ENCODE measurements around the gene OR8K3. TPM values are rescaled to one million over a fixed set of nuclear protein-coding genes. Genes with fewer than 3 reads are reported as not detected.

OR8K3 gene
- not detected for total RNA-seq

DNA sequence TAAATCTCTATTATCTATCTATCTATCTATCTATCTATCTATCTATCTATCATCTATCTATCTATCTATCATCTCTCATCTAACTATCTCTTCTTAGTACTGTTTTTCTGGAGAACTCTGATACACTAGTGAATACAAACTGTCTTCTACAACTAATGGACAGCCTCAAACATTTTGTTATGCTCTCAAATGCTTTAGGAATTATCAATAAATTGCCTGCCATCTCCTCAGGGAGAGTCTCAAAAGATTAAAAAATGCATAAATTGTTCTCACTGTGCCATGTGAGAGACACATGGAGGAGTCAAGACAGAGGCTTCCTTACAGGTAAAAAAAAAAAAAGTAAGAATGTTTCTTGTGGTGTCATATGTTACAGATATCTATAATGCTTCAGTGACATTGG, at the start of gene OR8K3:
Gene OR8K3, plus strand, starts transcription at position 301 of the 400 bp plus-strand sequence. CDS start 3,163 bp downstream, outside the sequence.
- ATAC-seq (ENCODE audit: low read depth) (no peak), DNase-seq (no peak)
- Mint-ChIP-seq H3K27me3 (no peaks in the 10 kb centered on the region), H3K27ac (no peak within 1 kb of the TSS), H3K9me3 (peaks cover 9% of the 10 kb centered on the region), H3K36me3 (no peaks in the 10 kb centered on the region), H3K4me3 (no peak within 1 kb of the TSS), H3K4me1 (no peaks in the 10 kb centered on the region)
- POLR2A ChIA-PET: no interaction called here

DNA sequence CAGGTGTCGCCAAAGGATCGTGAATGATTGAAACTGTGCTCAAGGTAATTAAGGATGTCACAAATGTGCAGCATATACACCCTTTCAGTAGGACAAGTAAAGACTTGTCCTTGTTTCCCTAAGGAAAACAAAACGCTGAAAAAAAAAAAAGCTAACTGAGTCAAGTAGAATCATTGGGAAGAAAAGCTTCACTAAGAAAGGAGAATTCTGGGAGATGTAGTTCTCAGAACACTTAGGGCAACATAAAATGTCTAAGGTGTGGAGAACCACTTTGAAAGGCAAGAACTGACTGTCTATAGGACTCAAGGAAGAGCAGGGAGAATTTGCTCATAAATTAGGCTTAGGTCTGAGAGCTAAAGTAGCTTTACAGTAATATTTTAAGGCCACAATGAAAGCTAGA, 43.9 kb upstream of the OR8K3 start:
- H3K9me3 Mint-ChIP-seq: peaks cover 9% of the 10 kb centered on the region
- no peaks in the 10 kb centered on the region for H3K27me3 Mint-ChIP-seq
- POLR2A ChIA-PET: no interaction called here
- H3K4me1 Mint-ChIP-seq: no peaks in the 10 kb centered on the region
- no peaks in the 10 kb centered on the region for H3K36me3 Mint-ChIP-seq
- ATAC-seq (ENCODE audit: low read depth) (no peak), DNase-seq (no peak)
- H3K27ac Mint-ChIP-seq: no peak overlapping the region
- no peak overlapping the region for H3K4me3 Mint-ChIP-seq

DNA sequence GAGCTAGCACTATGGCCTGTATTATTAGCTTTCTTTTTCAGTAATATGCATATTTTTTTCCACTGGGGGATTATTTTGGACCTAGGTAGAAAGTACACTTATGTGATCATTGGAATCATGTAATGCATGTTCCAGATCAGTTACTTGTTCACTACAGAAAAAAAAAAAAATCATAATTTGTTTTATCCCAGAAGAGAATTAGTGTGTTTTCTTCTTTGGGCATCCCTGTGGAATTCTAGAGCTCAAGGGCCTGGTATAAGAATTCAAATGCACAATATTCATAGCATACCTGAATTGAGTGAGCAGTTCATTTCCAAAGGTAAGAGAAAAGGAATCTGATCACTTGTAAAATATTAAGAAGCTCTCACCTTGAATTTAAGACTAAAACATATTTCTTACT, 41.1 kb upstream of the OR8K3 start, which contains the start of gene OR5T1:
Gene OR5T1, plus strand, starts transcription at position 301 of the 400 bp plus-strand sequence. CDS start 1,485 bp downstream, outside the sequence.
- ATAC-seq (ENCODE audit: low read depth): no peak
- no peak for DNase-seq
- H3K4me1 Mint-ChIP-seq: no peaks in the 10 kb centered on the region
- H3K27ac Mint-ChIP-seq: no peak within 1 kb of the TSS
- POLR2A ChIA-PET: no interaction called here
- H3K36me3 Mint-ChIP-seq: no peaks in the 10 kb centered on the region
- H3K9me3 Mint-ChIP-seq: peaks cover 1% of the 10 kb centered on the region
- no peak within 1 kb of the TSS for H3K4me3 Mint-ChIP-seq
- no peaks in the 10 kb centered on the region for H3K27me3 Mint-ChIP-seq

DNA sequence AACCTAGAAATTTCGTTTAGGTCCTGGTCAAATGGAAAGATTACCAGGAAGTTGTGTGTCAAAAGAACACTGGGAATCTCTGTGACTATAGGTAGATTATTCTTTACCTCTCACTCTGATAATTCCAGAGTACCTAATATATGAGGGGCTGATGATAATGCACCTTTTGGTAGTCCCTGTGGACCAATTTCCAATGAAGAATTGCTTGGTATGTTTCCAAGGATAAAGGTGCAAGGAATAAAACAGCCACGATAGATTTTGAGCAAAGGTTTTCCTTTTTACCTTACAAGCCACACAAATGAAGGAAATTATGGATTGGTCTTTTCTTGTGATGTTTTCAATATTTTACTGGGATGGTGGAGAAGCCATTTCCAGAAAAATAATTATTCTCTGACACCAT, 22.8 kb upstream of the OR8K3 start, which contains the start of gene OR8H1:
Gene OR8H1, minus strand, starts transcription at position 101 of the 400 bp plus-strand sequence. CDS start 1,192 bp downstream, outside the sequence.
- ATAC-seq (ENCODE audit: low read depth) (no peak), DNase-seq (no peak)
- Mint-ChIP-seq H3K27ac (no peak within 1 kb of the TSS), H3K9me3 (peaks cover 7% of the 10 kb centered on the region), H3K4me1 (no peaks in the 10 kb centered on the region), H3K36me3 (no peaks in the 10 kb centered on the region), H3K27me3 (no peaks in the 10 kb centered on the region), H3K4me3 (no peak within 1 kb of the TSS)
- POLR2A ChIA-PET: no interaction called here

DNA sequence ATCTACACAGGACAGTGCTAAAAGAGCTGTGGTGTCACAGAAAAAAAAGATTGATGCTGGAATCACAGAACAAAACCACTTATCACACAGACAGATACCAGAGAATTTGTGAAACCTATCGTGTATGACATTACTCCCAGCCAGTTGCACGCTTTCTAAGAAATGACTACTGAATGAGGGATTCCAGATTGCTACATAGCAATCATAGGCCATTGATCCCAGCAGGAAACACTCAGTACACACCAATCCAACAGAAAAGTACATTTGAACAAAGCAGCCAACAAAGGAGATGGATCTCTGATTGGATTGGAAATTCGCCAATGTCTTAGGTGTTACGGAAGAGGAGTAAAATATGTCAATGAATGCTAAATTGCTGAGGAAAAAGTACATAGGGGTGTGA, 18.0 kb upstream of the OR8K3 start:
- Mint-ChIP-seq H3K36me3 (no peaks in the 10 kb centered on the region), H3K27me3 (no peaks in the 10 kb centered on the region), H3K4me1 (no peaks in the 10 kb centered on the region), H3K4me3 (no peak overlapping the region), H3K9me3 (peaks cover 7% of the 10 kb centered on the region), H3K27ac (no peak overlapping the region)
- no peak for ATAC-seq (ENCODE audit: low read depth)
- POLR2A ChIA-PET: no interaction called here
- no peak for DNase-seq

DNA sequence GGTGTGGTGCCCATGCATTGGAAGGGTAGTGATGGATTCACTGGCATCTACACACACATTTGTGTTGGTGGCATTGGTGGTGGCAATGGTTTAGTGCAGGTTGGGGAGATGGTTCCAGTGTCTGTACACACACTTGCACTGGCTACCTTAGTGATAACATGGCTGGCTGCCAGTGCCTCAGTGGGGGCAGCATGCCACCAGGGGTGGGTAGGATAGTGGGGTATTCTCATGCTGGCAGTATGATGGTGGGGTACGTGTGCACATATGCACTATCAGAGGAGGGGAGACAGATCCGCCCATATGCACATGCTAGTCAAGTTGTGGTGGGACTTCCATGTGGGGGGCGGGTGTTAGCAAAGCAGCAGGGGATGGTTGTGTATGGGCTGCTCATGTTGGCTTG, 7.1 kb upstream of the OR8K3 start:
- Mint-ChIP-seq H3K27ac (no peak overlapping the region), H3K4me3 (no peak overlapping the region), H3K9me3 (peaks cover 20% of the 10 kb centered on the region), H3K36me3 (no peaks in the 10 kb centered on the region), H3K27me3 (no peaks in the 10 kb centered on the region), H3K4me1 (no peaks in the 10 kb centered on the region)
- POLR2A ChIA-PET: no interaction called here
- DNase-seq (no peak), ATAC-seq (ENCODE audit: low read depth) (no peak)

DNA sequence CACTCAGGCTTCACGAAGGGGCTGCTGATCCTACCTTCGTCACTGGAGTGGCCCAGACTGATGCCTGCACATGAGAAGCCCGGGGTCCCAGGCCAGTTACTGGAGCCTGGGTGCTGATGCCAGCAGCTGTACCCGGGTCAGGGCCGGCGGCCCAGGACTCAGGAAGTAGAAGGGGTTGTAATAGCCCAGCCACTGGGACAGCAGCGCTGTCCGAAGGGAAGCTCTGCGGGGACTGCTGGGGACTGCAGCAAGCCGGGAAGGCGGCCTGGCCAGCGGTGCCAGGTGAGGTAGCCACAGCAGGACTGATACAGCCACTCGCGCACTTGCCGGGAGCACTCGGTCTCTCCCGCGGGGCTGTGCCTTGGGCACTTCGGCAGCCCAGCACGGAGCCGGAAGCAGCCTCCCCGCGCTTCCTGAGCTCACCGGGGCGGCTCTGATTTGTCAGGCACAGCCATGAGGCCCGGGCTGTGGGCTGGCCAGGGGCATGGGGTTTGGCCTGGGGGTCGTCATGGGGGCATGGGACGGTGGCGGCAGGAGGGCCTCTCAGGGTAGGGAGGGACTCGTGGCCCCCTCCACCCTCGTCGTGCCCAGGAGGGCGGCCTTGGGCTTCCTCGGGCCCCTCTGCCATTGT, 17.0 kb downstream of the OR8K3 start:
- Mint-ChIP-seq H3K4me1 (no peaks in the 10 kb centered on the region), H3K27ac (no peak overlapping the region), H3K36me3 (no peaks in the 10 kb centered on the region), H3K4me3 (no peak overlapping the region), H3K9me3 (peaks cover 1% of the 10 kb centered on the region), H3K27me3 (no peaks in the 10 kb centered on the region)
- POLR2A ChIA-PET: no interaction called here
- ATAC-seq (ENCODE audit: low read depth): no peak
- DNase-seq: no peak

DNA sequence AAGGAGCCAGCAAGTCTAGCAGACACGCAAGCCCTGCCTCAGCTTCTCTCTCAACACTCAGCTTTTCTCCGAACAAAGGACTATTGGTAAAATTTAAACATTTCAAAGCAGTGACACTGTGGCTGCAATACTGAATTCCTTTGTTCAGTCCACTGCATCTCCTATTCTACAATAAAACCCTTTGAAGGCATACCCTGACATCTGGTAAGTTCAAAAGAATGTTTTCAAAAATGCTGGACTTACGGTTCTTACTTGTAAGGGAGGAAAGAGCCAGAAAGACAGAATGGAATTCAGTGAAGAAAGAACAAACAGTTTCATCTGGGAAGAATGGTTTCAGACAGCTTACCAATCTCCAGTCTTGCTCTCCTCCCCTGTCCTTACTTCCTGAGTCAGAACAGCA, 18.2 kb downstream of the OR8K3 start:
- Mint-ChIP-seq H3K4me1 (no peaks in the 10 kb centered on the region), H3K36me3 (no peaks in the 10 kb centered on the region), H3K4me3 (no peak overlapping the region), H3K27me3 (no peaks in the 10 kb centered on the region), H3K27ac (no peak overlapping the region), H3K9me3 (peaks cover 5% of the 10 kb centered on the region)
- POLR2A ChIA-PET: no interaction called here
- DNase-seq (no peak), ATAC-seq (ENCODE audit: low read depth) (no peak)

DNA sequence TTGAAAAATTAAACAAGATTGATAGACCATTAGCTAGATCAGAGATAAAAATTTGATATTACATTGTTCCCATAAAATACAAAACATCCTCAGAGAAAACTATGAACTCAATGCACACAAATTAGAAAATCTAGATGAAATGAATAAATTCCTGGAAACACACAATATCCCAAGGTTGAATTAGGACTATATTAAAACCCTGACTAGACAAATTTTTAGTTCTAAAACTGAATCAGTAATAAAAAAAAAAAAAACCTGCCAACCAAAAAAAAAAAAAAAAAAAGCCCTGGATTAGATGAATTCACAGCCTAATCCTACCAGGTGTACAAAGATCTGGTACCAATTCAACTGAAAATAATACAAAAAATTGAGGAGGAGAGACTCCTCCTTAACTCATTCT, 25.3 kb downstream of the OR8K3 start:
- Mint-ChIP-seq H3K27me3 (no peaks in the 10 kb centered on the region), H3K4me3 (no peak overlapping the region), H3K27ac (no peak overlapping the region), H3K9me3 (peaks cover 10% of the 10 kb centered on the region), H3K4me1 (no peaks in the 10 kb centered on the region), H3K36me3 (no peaks in the 10 kb centered on the region)
- POLR2A ChIA-PET: no interaction called here
- ATAC-seq (ENCODE audit: low read depth): no peak
- no peak for DNase-seq

DNA sequence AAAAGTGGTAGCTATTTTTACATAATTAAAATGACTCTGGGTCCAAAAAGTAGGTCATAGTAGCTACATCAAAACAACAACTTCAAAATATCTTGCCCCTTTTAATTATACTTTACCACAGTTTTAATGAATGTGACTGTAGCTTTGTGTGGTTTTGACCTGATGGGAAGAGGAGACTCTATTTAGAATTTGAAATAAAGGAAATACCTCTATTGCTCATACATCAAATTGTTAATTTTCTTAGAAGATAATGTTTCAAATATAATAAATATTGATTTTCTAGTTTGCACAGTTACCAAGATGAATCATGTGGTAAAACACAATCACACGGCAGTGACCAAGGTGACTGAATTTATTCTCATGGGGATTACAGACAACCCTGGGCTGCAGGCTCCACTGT, 30.8 kb downstream of the OR8K3 start, which contains the start of gene OR8K1:
Gene OR8K1, plus strand, starts transcription at position 301 of the 400 bp plus-strand sequence. Its CDS starts 0 bp downstream, at position 301.
- Mint-ChIP-seq H3K36me3 (no peaks in the 10 kb centered on the region), H3K27ac (no peak within 1 kb of the TSS), H3K4me3 (no peak within 1 kb of the TSS), H3K27me3 (no peaks in the 10 kb centered on the region), H3K4me1 (no peaks in the 10 kb centered on the region), H3K9me3 (peaks cover 4% of the 10 kb centered on the region)
- no peak for DNase-seq
- POLR2A ChIA-PET: no interaction called here
- no peak for ATAC-seq (ENCODE audit: low read depth)

DNA sequence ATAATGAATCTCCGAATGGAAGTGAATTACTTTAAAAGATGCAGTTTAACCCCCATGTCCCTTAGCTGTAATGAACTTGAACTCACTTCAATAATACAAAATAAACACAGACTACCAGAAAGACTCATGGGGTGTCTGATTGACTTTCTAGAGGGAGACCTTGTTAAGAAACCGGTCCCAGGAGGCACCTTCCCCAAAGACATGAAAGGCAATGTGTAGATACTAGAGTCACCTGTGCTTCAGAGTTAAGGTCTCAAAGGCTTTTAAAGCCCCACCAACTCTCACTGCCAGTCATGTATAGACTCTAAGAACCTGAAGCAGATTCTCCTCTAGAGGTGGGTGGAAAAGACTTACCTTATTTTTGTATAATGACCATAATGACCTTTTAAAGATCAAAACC, 39.0 kb downstream of the OR8K3 start, which contains the start of gene OR8J1:
Gene OR8J1, plus strand, starts transcription at position 301 of the 400 bp plus-strand sequence. CDS start 5,956 bp downstream, outside the sequence.
- DNase-seq (no peak), ATAC-seq (ENCODE audit: low read depth) (no peak)
- peaks cover 2% of the 10 kb centered on the region for H3K9me3 Mint-ChIP-seq
- no peaks in the 10 kb centered on the region for H3K27me3 Mint-ChIP-seq
- POLR2A ChIA-PET: no interaction called here
- H3K4me1 Mint-ChIP-seq: no peaks in the 10 kb centered on the region
- H3K27ac Mint-ChIP-seq: no peak within 1 kb of the TSS
- no peak within 1 kb of the TSS for H3K4me3 Mint-ChIP-seq
- H3K36me3 Mint-ChIP-seq: no peaks in the 10 kb centered on the region

Other genes with a start within 250 kb of the OR8K3 start
- not detected for gene OR8I2, start 221.8 kb upstream of the OR8K3 start, total RNA-seq
- not detected for gene OR8H2, start 211.5 kb upstream of the OR8K3 start, total RNA-seq
- gene OR8H3, start 192.8 kb upstream of the OR8K3 start, total RNA-seq: not detected
- gene OR8J3, start 174.9 kb upstream of the OR8K3 start, total RNA-seq: not detected
- not detected for gene OR8K5, start 154.8 kb upstream of the OR8K3 start, total RNA-seq
- not detected for gene OR5J2, start 138.5 kb upstream of the OR8K3 start, total RNA-seq
- not detected for gene OR5T2, start 80.9 kb upstream of the OR8K3 start, total RNA-seq
- gene OR5T3, start 62.9 kb upstream of the OR8K3 start, total RNA-seq: not detected
- not detected for gene OR5T1, start 41.0 kb upstream of the OR8K3 start, total RNA-seq
- gene OR8H1, start 22.9 kb upstream of the OR8K3 start, total RNA-seq: not detected
- gene OR8K1, start 30.9 kb downstream of the OR8K3 start, total RNA-seq: not detected
- not detected for gene OR8J1, start 39.1 kb downstream of the OR8K3 start, total RNA-seq
- not detected for gene OR8U1, start 60.5 kb downstream of the OR8K3 start, total RNA-seq
- not detected for gene OR5AL1, start 97.6 kb downstream of the OR8K3 start, total RNA-seq
- not detected for gene OR5M3, start 158.2 kb downstream of the OR8K3 start, total RNA-seq
- gene OR5M8, start 176.2 kb downstream of the OR8K3 start, total RNA-seq: not detected
- gene OR5M11, start 228.1 kb downstream of the OR8K3 start, total RNA-seq: not detected